Memory B cell (primary cell): ENCODE results near the gene SEMA3C.

Experiments used
- ATAC-seq: fragments of 150-1000 bp; cut with Tn5 transposase; 2 replicates; pipeline ENCODE4 v1.10.0; 2021; ENCODE audit warnings: low read depth, mild to moderate bottlenecking, moderate library complexity
- DNase-seq, 2 donors: peaks; one replicate each; pipeline ENCODE4 v3.0.0; 2022; ENCODE audit warnings: low spot score in 2 of 2
- H3K27ac Mint-ChIP-seq: one replicate; pipeline ENCODE4 v1.8.0; 2022; ENCODE audit warnings: mild to moderate bottlenecking, moderate library complexity, mixed read lengths
- H3K27me3 Mint-ChIP-seq: one replicate; pipeline ENCODE4 v1.8.0; 2022; ENCODE audit warnings: mixed read lengths
- H3K36me3 Mint-ChIP-seq: one replicate; pipeline ENCODE4 v1.8.0; 2022; ENCODE audit warnings: mild to moderate bottlenecking, mixed read lengths
- H3K4me1 Mint-ChIP-seq: one replicate; pipeline ENCODE4 v1.8.0; 2022; ENCODE audit warnings: mixed read lengths
- H3K4me3 Mint-ChIP-seq: one replicate; pipeline ENCODE4 v1.8.0; 2022; ENCODE audit warnings: mild to moderate bottlenecking, moderate library complexity, mixed read lengths
- H3K9me3 Mint-ChIP-seq: one replicate; pipeline ENCODE4 v1.8.0; 2022; ENCODE audit warnings: mixed read lengths

SEMA3C gene

DNA sequence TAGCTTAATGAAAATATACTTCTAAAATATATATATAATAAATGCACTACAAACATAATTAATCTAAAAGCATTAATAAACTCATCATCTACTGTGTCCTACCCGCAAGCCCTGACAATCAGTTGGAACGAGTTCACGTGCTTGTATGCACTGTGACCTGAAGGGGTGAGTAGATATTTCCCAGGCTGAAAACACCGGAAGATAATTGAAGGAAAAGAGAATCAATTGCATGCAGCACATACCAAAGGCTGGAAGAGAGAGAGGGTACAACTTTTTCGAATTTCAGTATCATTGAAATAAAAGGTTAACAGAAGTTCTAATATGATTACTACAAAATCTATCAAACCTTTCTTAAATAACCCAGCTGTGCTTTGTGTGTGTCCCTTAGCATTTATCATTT, 94.6 kb downstream of the SEMA3C start:
- Mint-ChIP-seq H3K4me1 (no peaks in the 10 kb centered on the region), H3K9me3 (peaks cover 5% of the 10 kb centered on the region), H3K4me3 (no peak overlapping the region), H3K27ac (no peak overlapping the region), H3K27me3 (no peaks in the 10 kb centered on the region), H3K36me3 (no peaks in the 10 kb centered on the region)
- no peak for DNase-seq
- ATAC-seq, result no peak

- Mint-ChIP-seq H3K36me3 (no peaks in the 10 kb centered on the region), H3K4me3 (no peak overlapping the region), H3K27me3 (no peaks in the 10 kb centered on the region), H3K4me1 (no peaks in the 10 kb centered on the region), H3K27ac (no peak overlapping the region), H3K9me3 (peaks cover 5% of the 10 kb centered on the region)
- DNase-seq (no peak), ATAC-seq (no peak)
Measured at GRCh38 chr7:80823057-80823456, 95.8 kb downstream of the SEMA3C start.

DNA sequence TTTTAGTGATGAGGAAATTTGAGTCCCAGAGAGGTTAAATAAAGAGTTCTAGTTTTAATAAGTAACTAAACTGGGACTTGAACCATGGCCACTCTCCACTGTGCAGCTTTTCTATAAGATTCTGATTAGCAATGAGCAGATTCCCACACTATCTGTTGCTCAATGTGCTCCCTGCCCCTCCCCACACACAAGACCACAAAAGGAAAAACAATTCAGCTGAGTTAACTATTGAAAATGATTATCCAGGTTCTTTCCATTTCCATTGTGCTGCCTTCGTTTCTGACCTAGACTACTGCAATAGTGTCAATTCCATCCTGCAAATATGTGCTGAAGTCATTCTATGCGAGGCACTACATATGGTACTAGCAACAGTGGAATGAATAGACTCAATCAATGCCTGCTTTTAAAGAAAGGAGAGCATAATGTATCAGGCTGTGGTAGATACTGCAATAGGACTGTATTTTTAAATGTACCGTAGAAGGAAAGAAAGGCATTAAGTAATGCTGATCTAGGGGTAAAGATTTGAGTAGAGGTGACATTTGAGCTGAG, 97.0 kb downstream of the SEMA3C start:
- Mint-ChIP-seq H3K4me1 (no peaks in the 10 kb centered on the region), H3K27ac (no peak overlapping the region), H3K9me3 (peaks cover 5% of the 10 kb centered on the region), H3K4me3 (no peak overlapping the region), H3K36me3 (no peaks in the 10 kb centered on the region), H3K27me3 (no peaks in the 10 kb centered on the region)
- DNase-seq (no peak), ATAC-seq (no peak)

GRCh38 chr7:80819503-80819902, 99.3 kb downstream of the SEMA3C start:
- Mint-ChIP-seq H3K27ac (no peak overlapping the region), H3K27me3 (no peaks in the 10 kb centered on the region)

GRCh38 chr7:80818181-80818580, 100.7 kb downstream of the SEMA3C start:
- H3K9me3 Mint-ChIP-seq, result peaks cover 9% of the 10 kb centered on the region
- H3K4me3 Mint-ChIP-seq, result no peak overlapping the region
- no peak overlapping the region for H3K27ac Mint-ChIP-seq
- H3K36me3 Mint-ChIP-seq, result no peaks in the 10 kb centered on the region
- H3K4me1 Mint-ChIP-seq, result no peaks in the 10 kb centered on the region
- DNase-seq (no peak), ATAC-seq (no peak)
- no peaks in the 10 kb centered on the region for H3K27me3 Mint-ChIP-seq

More at GRCh38 chr7:80819503-80819902, 99.3 kb downstream of the SEMA3C start:
- DNase-seq (no peak), ATAC-seq (no peak)
- Mint-ChIP-seq H3K9me3 (peaks cover 5% of the 10 kb centered on the region), H3K36me3 (no peaks in the 10 kb centered on the region), H3K4me3 (no peak overlapping the region), H3K4me1 (no peaks in the 10 kb centered on the region)

DNA sequence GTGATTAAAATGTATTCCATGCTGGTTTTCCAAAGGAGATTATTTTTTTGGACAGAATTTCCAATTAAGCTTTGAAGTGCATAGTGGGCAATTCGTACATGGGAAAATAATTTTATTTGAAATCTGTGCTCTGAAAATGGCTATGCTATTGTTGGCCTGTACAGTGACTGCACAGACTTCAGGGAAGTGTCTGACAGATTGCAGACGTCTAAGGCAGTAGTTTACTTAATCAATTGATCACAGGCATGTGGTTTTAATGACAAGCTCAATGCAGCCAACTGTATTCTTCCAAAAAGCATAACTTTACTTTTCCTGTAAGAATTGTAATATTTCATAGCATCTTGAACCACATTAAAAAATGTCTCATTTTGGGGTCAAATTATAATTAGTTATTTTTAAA, 102.0 kb downstream of the SEMA3C start:
- no peak for ATAC-seq
- Mint-ChIP-seq H3K27me3 (no peaks in the 10 kb centered on the region), H3K27ac (no peak overlapping the region), H3K36me3 (no peaks in the 10 kb centered on the region), H3K4me3 (no peak overlapping the region), H3K4me1 (no peaks in the 10 kb centered on the region), H3K9me3 (peaks cover 8% of the 10 kb centered on the region)
- no peak for DNase-seq

DNA sequence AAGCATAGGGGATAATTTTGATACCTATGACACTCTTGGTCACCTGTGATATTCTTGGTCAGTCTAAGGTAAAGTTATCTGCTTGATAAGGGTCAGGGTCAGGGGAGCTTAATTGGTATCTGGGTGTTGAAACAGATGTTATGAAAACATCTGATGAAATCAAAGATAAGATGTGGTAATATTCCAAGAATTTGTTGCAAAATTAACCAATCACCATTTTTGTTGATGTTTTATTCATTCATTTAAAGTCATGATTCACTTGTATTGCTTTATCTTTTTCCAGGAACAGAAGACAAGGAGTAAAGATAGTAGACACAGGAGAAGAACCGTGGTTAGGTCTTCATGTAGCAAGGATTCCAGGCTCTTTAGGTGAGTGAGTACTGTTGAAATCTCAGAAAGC, 103.1 kb downstream of the SEMA3C start:
- ATAC-seq (no peak), DNase-seq (no peak)
- Mint-ChIP-seq H3K9me3 (peaks cover 8% of the 10 kb centered on the region), H3K27ac (no peak overlapping the region), H3K27me3 (no peaks in the 10 kb centered on the region), H3K4me1 (no peaks in the 10 kb centered on the region), H3K4me3 (no peak overlapping the region), H3K36me3 (no peaks in the 10 kb centered on the region)

DNA sequence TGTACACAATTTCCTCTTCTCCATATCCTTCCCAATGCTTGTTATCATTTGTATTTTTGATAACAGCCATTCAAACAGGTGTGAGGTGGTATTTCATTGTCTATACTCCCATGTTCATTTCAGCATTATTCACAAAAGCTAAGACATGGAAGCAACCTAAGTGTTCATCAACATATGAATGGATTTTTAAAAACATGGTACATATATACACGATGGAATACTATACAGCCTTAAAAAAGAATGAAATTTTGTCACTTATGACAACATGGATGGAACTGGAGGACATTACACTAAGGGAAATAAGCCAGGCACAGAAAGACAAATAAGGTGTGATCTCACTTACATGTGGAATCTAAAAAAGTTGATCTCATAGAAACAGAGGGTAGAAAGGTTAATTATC, 109.3 kb downstream of the SEMA3C start:
- Mint-ChIP-seq H3K9me3 (peaks cover 9% of the 10 kb centered on the region), H3K27ac (no peak overlapping the region), H3K4me1 (no peaks in the 10 kb centered on the region), H3K27me3 (no peaks in the 10 kb centered on the region), H3K36me3 (no peaks in the 10 kb centered on the region), H3K4me3 (no peak overlapping the region)
- no peak for ATAC-seq
- DNase-seq, result no peak

- no peaks in the 10 kb centered on the region for H3K36me3 Mint-ChIP-seq
- no peaks in the 10 kb centered on the region for H3K4me1 Mint-ChIP-seq
- DNase-seq (no peak), ATAC-seq (no peak)
- H3K27me3 Mint-ChIP-seq, result no peaks in the 10 kb centered on the region
- H3K27ac Mint-ChIP-seq, result no peak overlapping the region
- no peak overlapping the region for H3K4me3 Mint-ChIP-seq
- H3K9me3 Mint-ChIP-seq, result peaks cover 4% of the 10 kb centered on the region
Measured at GRCh38 chr7:80807166-80807900, 111.5 kb downstream of the SEMA3C start.

- Mint-ChIP-seq H3K4me3 (no peak overlapping the region), H3K36me3 (no peaks in the 10 kb centered on the region), H3K4me1 (no peaks in the 10 kb centered on the region), H3K9me3 (peaks cover 4% of the 10 kb centered on the region), H3K27ac (no peak overlapping the region), H3K27me3 (no peaks in the 10 kb centered on the region)
- DNase-seq (no peak), ATAC-seq (no peak)
Measured at GRCh38 chr7:80806663-80807062, 112.2 kb downstream of the SEMA3C start.

GRCh38 chr7:80804589-80804988, 114.3 kb downstream of the SEMA3C start:
- ATAC-seq (no peak), DNase-seq (no peak)
- Mint-ChIP-seq H3K4me3 (no peak overlapping the region), H3K4me1 (no peaks in the 10 kb centered on the region), H3K27me3 (no peaks in the 10 kb centered on the region), H3K27ac (no peak overlapping the region), H3K9me3 (peaks cover 2% of the 10 kb centered on the region), H3K36me3 (no peaks in the 10 kb centered on the region)

DNA sequence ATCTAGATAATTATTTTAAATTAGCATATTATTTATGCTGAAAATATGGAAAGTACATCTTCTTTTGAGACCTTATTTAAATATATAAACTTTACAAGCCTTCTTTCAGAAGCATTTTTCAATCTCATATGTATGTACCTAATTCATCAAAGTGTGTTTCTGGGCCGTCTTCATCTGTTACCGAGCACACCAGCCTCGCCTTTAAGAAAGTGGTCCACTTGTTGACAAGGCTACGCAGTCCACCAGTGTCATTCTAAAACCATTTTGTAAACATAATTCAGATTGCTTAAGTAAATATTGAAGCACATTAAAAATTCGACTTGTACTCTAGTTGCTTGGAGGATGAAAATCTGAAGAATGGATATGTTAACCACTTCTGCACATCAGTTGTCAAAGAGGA, 116.3 kb downstream of the SEMA3C start:
- H3K4me3 Mint-ChIP-seq, result no peak overlapping the region
- DNase-seq (no peak), ATAC-seq (no peak)
- H3K27ac Mint-ChIP-seq, result no peak overlapping the region
- no peaks in the 10 kb centered on the region for H3K36me3 Mint-ChIP-seq
- no peaks in the 10 kb centered on the region for H3K27me3 Mint-ChIP-seq
- no peaks in the 10 kb centered on the region for H3K9me3 Mint-ChIP-seq
- no peaks in the 10 kb centered on the region for H3K4me1 Mint-ChIP-seq

- Mint-ChIP-seq H3K36me3 (no peaks in the 10 kb centered on the region), H3K27me3 (no peaks in the 10 kb centered on the region), H3K4me3 (no peak overlapping the region), H3K4me1 (no peaks in the 10 kb centered on the region), H3K27ac (no peak overlapping the region), H3K9me3 (peaks cover 2% of the 10 kb centered on the region)
- ATAC-seq (no peak), DNase-seq (no peak)
Measured at GRCh38 chr7:80794631-80795573, 123.9 kb downstream of the SEMA3C start.

- no peak for ATAC-seq
- peaks cover 6% of the 10 kb centered on the region for H3K9me3 Mint-ChIP-seq
- DNase-seq, result no peak
- H3K36me3 Mint-ChIP-seq, result no peaks in the 10 kb centered on the region
- no peaks in the 10 kb centered on the region for H3K27me3 Mint-ChIP-seq
- H3K4me3 Mint-ChIP-seq, result no peak overlapping the region
- H3K4me1 Mint-ChIP-seq, result no peaks in the 10 kb centered on the region
- no peak overlapping the region for H3K27ac Mint-ChIP-seq
Measured at GRCh38 chr7:80791509-80791929, 127.3 kb downstream of the SEMA3C start.
